Stomach smooth muscle (tissue), 2 donors: ENCODE measurements around the gene ZNF860.

Source experiments
- H3K27ac ChIP-seq: one replicate; pipeline ENCODE4 v1.7.0; 2013; ENCODE audit warnings: mild to moderate bottlenecking, low read length, inconsistent platforms
- H3K27me3 ChIP-seq, 2 donors: one replicate each; pipeline ENCODE4 v1.7.0; 2013; ENCODE audit warnings: low read length in 2 of 2; ENCODE audit not compliant: insufficient read depth in 2 of 2, control insufficient read depth in 1 of 2
- H3K36me3 ChIP-seq, 2 donors: one replicate each; pipeline ENCODE4 v1.7.0; 2013; ENCODE audit warnings: low read length in 2 of 2; ENCODE audit not compliant: control insufficient read depth in 2 of 2, insufficient read depth in 2 of 2
- H3K4me1 ChIP-seq: one replicate; pipeline ENCODE4 v1.7.0; 2013; ENCODE audit warnings: low read length; ENCODE audit not compliant: control insufficient read depth, insufficient read depth
- H3K4me3 ChIP-seq, 2 donors: one replicate each; pipeline ENCODE4 v1.7.0; 2013; ENCODE audit warnings: low read length in 2 of 2
- H3K9ac ChIP-seq, 2 donors: one replicate each; pipeline ENCODE4 v1.7.0; 2013; ENCODE audit warnings: low read length in 2 of 2, mild to moderate bottlenecking in 1 of 2
- H3K9me3 ChIP-seq, 2 donors: one replicate each; pipeline ENCODE4 v1.7.0; 2013; ENCODE audit warnings: low read length in 2 of 2; ENCODE audit not compliant: control insufficient read depth in 2 of 2
- donor health status: healthy.
- donor health status: Pancreatic carcinoma.

ZNF860 gene

DNA sequence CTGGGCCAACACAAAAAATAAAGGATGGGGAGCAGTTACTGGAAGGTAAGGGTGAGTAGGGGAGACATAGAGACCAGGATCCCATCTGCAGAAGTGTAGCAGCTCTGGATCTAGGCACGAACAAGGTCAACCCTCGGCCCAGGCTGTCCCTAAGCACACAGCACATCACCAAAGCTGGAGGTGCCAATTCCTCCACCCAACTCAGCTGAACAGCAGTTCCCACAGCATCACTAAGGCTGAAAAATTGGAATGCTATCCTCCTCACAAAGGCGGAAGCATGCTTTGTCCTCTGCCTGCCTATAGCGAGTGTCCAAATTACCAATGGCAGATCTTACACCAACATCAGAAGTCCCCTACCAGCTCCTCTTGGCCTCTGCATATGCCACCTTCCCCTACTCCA is 34.4 kb upstream of the ZNF860 start:
- Histone ChIP-seq H3K36me3 (no peaks in the 10 kb centered on the region), H3K4me1 (no peaks in the 10 kb centered on the region), H3K27ac (no peak overlapping the region), H3K9me3 (peaks cover 0 to 6% of the 10 kb centered on the region in 2 donors), H3K9ac (no peak overlapping the region), H3K27me3 (no peaks in the 10 kb centered on the region), H3K4me3 (no peak overlapping the region)

DNA sequence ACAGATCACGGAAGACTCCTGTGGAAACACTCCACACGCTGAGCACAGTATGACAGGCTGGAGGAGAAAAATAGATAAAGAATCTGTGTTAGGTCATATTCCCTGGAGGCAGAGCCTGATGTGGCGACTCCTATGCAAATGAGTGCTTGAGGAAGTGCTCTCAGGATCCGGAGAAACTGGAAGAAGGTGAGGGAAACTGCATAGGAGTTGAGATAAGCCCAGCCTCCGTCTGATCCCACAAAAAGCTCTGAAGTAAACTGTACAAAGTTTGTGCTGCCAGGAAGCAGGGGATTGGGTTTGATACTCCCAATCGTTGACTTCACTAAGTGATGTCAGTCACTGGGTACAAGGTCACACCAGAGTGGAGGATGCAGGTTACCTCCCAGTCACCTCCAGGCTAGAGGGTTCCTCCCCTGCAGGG is 33.9 kb upstream of the ZNF860 start:
- Histone ChIP-seq H3K4me1 (no peaks in the 10 kb centered on the region), H3K4me3 (no peak overlapping the region), H3K27ac (no peak overlapping the region), H3K9ac (no peak overlapping the region), H3K36me3 (no peaks in the 10 kb centered on the region), H3K27me3 (no peaks in the 10 kb centered on the region), H3K9me3 (peaks cover 0 to 6% of the 10 kb centered on the region in 2 donors)

DNA sequence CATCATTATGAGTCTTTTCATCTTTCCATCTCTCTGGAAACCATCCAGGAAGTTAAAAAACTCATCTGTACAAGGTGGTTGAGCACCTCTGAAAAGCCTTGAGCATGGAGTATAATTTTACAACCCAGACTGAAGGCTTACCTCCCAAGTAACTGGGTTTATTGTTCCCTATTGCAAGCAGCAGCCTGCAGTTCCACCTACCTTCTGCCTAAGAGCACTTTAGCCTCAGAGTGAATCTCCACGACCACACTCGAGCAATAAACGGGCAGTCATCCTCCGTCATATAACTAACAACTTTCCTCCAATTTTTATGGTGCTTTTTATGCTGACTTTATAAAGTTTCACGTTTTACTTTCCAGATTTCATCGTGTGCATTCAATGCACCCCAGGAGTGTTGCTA is 33.3 kb upstream of the ZNF860 start:
- H3K4me1 ChIP-seq, result no peaks in the 10 kb centered on the region
- no peaks in the 10 kb centered on the region for H3K36me3 ChIP-seq
- no peak overlapping the region for H3K9ac ChIP-seq
- H3K27ac ChIP-seq, result no peak overlapping the region
- H3K4me3 ChIP-seq, result no peak overlapping the region
- H3K9me3 ChIP-seq, result peaks cover 0 to 6% of the 10 kb centered on the region in 2 donors
- no peaks in the 10 kb centered on the region for H3K27me3 ChIP-seq

DNA sequence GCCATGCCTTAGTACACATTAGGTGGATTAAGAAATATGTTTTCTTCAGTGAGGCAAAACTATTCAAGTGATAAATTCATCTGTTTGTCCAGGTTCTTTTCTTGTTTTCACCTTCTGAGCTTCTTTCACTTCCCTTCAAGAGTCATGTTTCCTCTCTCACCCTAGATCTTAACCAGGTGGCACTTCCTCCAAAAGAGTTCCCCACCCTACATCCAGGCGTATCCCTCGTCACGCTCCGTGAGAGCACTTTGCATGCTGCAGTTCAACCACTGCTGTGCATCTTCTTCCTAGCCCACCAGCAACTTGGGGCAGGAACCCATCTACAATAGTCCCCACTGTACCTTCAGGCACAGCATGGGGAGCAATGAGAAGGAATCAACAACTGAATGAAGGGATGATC is 29.3 kb upstream of the ZNF860 start:
- Histone ChIP-seq H3K9ac (no peak overlapping the region), H3K36me3 (no peaks in the 10 kb centered on the region), H3K27ac (no peak overlapping the region), H3K9me3 (peaks cover 8 to 15% of the 10 kb centered on the region in 2 donors), H3K27me3 (no peaks in the 10 kb centered on the region), H3K4me3 (no peak overlapping the region), H3K4me1 (no peaks in the 10 kb centered on the region)

DNA sequence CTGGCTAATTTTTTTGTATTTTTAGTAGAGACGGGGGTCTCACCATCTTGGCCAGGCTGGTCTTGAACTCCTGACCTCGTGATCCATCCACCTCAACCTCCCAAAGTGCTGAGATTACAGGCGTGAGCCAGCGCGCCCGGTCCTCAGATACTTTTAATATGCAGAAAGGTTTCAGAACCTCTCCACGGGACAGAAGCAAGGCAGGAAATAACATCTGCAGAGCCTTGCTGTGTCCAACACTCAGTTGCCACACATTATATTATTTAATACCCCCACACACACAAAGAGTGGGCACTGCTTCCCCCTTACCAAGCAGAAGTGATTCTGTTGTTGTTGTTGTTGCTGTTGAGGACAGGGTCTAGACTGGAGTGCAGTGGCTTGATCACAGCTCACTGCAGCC is 28.5 kb upstream of the ZNF860 start:
- Histone ChIP-seq H3K27me3 (no peaks in the 10 kb centered on the region), H3K9ac (no peak overlapping the region), H3K27ac (no peak overlapping the region), H3K4me1 (no peaks in the 10 kb centered on the region), H3K9me3 (peaks cover 8 to 15% of the 10 kb centered on the region in 2 donors), H3K36me3 (no peaks in the 10 kb centered on the region), H3K4me3 (no peak overlapping the region)

DNA sequence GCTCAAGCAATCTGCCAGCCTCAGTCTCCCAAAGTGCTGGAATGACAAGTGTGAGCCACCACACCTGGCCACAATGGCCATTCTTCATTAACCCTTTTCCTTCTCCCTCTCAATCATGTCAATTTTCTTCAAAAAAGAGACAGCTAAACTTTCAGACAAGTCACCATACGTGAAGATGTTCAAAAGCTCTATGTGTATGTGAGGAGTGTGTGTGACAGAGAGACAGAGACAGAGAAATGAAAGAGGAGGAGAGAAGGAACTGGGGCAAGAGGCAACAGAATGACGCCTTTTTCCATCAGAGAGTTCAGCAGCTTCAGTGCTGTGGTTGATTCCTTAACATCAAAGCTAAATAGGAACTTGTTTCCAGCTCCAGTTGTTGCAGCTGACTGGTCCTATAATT is 27.9 kb upstream of the ZNF860 start:
- Histone ChIP-seq H3K36me3 (no peaks in the 10 kb centered on the region), H3K9ac (no peak overlapping the region), H3K4me1 (no peaks in the 10 kb centered on the region), H3K27ac (no peak overlapping the region), H3K4me3 (no peak overlapping the region), H3K27me3 (no peaks in the 10 kb centered on the region), H3K9me3 (peaks cover 8 to 15% of the 10 kb centered on the region in 2 donors)

DNA sequence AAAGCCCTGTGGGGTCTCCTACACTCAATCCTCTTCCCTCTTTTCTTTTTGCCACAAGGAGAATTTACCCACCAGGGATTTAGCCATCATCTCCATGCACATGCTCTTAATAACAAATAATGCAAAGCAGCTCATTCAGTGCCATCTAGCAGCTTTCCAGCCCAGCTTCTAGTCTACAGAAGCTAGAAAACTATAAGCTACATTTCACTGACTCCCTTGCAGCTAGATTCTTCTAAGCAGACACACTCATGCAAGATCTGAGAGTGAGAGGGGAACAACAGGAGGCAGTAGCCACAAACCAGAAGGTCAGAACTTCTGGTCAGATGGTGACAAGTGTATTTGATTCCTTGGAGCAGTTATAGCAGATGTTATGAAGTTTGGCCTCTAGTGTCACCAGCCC is 26.0 kb upstream of the ZNF860 start:
- H3K36me3 ChIP-seq, result no peaks in the 10 kb centered on the region
- no peaks in the 10 kb centered on the region for H3K27me3 ChIP-seq
- no peak overlapping the region for H3K4me3 ChIP-seq
- H3K9ac ChIP-seq, result no peak overlapping the region
- peaks cover 13% of the 10 kb centered on the region for H3K4me1 ChIP-seq
- no peak overlapping the region for H3K27ac ChIP-seq
- peaks cover 8 to 9% of the 10 kb centered on the region in 2 donors for H3K9me3 ChIP-seq

DNA sequence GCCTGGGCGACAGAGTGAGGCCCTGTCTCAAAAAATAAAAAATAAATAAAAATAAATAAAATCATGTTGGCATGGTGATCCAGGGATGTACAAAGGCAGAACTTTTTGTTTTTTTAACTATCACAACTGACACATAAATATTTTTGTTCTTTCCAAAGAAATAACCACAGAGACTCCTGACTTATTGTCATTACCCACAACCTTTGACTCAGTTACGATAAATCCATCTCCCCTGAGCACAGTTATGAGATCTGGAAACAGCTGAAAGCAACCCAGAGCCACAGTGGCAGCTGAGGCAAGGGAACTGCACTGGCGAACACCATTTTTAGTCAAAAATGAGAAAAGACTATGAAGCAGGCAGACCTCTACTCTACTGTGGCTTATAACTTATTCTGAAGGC is 24.4 kb upstream of the ZNF860 start:
- Histone ChIP-seq H3K4me1 (peaks cover 18% of the 10 kb centered on the region), H3K9ac (no peak overlapping the region), H3K36me3 (no peaks in the 10 kb centered on the region), H3K27me3 (no peaks in the 10 kb centered on the region), H3K9me3 (peaks cover 8 to 9% of the 10 kb centered on the region in 2 donors), H3K4me3 (no peak overlapping the region), H3K27ac (no peak overlapping the region)

DNA sequence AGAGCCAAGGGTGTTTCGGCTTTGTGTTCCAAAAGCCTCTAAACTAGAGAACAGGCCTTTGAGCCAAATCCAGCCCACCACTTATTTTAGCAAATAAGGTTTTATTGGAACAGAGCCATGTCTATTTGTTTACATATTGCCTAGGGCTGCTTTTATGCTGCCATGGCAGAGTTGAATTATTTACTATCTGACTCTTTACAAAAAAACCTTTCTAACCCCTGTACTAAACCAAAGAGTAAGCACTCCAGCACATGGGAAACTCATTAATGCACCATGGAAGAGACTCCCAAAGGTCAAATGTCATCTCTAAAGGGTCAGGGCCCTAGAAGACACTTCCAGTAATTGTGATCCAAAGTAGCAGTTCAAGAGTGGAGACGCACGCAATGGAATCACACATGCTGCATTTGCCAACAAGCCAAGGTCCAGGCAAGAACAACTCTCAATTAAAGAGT is 22.8 kb upstream of the ZNF860 start:
- no peaks in the 10 kb centered on the region for H3K36me3 ChIP-seq
- H3K27ac ChIP-seq, result peak overlapping the region; percentile 59
- H3K4me1 ChIP-seq, result peaks cover 18% of the 10 kb centered on the region
- no peak overlapping the region for H3K4me3 ChIP-seq
- no peaks in the 10 kb centered on the region for H3K27me3 ChIP-seq
- H3K9ac ChIP-seq, result no peak overlapping the region
- peaks cover 8 to 9% of the 10 kb centered on the region in 2 donors for H3K9me3 ChIP-seq

DNA sequence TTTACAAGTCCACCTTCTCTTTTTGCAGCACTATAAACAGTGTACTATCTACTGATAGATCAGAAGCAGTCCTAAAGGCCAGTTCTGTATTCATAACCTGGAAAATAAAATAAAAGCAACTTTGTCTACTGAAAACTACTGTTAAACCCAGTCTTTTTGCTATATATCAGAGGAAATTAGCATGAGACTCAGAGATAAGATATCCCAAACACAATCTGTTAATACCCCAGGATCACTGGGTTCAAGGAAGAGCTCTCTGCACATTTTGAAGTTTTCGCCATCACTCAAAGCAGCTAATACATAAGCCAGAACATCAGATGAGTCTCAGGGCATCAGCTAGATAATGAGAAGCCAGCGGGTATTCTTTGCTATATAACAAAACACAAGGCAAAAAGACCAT is 22.3 kb upstream of the ZNF860 start:
- no peak overlapping the region for H3K9ac ChIP-seq
- H3K9me3 ChIP-seq, result peaks cover 8 to 9% of the 10 kb centered on the region in 2 donors
- H3K4me3 ChIP-seq, result peak overlapping the region; percentile 42 to 71
- H3K27me3 ChIP-seq, result no peaks in the 10 kb centered on the region
- no peaks in the 10 kb centered on the region for H3K36me3 ChIP-seq
- H3K27ac ChIP-seq, result peak overlapping the region; percentile 59
- peaks cover 18% of the 10 kb centered on the region for H3K4me1 ChIP-seq

DNA sequence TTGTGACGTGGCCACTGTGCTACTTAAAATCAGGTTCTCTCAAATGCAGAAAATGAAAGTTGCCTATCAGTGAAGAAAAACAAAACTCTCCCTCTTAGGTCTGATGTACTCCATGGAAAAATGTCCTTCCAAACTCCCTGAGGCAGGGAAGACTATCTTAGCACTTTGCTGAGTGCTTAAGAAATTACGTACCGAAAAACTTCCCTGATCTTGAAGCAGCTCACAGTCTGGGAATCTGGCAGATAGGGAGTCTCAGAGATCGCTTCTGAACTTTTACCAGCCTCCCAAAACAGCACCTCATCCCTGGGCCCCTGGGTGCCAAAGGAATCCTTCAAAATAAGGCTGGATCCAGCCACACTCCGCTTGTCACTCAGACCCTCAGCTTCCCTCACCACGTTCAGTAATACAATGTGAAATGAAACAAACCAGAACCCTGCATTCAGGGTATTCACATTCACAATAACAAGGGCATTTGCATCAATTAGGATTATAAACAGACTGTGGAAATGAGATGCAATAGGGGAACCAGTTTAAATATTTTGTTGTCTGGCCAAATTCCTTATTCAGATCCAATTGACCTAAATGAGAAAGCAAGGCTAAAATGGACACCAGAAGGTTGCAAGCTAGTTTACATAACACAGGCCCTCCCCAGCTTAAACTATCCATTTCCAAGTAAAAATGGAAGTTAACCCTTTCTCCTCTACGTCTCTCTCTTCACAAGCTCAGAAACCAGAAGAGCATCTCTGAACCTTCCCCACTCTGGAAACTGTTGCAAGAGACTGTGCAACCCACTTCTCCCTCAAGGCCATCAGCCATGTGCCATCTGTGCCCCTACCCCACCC is 21.4 kb upstream of the ZNF860 start:
- Histone ChIP-seq H3K4me3 (peak overlapping the region; percentile 42 to 71), H3K4me1 (peaks cover 18% of the 10 kb centered on the region), H3K9me3 (peaks cover 7 to 8% of the 10 kb centered on the region in 2 donors), H3K9ac (peak overlapping the region; percentile 29 to 69), H3K27me3 (no peaks in the 10 kb centered on the region), H3K36me3 (no peaks in the 10 kb centered on the region), H3K27ac (peak overlapping the region; percentile 59)
